ENCODE measurements around the gene BANF1.

Gene BANF1

DNA sequence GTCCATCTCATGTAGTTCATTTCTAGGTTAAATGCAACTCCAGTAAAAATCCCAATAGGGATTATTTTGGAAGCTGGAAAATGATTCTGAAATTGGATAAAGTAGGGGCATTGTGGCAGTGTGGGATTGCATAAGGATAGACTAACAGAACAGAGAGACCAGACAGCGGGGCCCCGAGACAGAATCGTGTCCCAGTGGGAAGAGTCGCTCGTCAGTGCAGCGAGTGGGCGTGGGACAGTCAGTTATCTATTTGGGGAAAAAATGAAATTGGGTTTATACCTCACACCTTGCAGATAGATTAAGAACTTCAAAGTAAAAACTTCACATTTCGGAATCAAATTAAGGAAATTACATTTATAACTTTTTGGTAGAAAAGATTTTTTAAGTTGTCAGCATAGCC lies 30.2 kb upstream of the BANF1 start:
- no peak for DNase-seq
- TF ChIP-seq GATA1 (IDR thresholded peaks at IDR 0.05; ENCODE audit: low read depth, low read length) (no peak), POLR2A (IDR thresholded peaks at IDR 0.05; ENCODE audit: low read length) (no peak)

DNA sequence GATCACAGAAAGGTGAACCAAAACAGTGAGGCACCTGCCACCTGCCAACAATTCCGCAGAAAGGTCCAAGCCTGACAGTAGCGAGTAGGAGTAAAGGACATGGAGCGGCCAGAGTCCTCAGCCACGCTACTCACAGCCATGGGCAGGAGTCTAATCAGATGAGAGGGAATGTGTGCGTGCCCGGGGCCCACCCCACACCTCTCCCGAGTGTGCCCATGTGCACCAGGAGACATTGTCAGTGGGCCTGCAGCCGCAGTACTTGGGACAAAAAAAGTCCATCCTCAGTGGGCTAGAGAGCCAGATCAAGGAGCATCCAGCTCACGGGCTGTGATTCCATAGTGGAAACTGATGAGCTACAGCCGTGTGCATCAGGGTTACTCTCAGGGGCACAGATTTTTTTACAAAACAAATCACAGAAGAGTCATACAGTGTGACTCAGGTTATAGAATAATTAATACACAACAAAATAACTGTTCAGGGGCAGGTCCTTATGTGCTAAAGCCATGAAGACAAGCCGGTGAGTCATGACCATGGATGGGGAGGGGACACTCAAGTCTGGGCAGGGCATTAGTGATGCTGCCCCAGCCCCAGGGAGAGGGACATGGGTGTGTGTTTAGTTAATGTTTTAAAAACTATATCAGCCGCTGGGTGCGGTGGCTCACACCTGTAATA lies 28.7 kb upstream of the BANF1 start:
- no peak for DNase-seq
- TF ChIP-seq GATA1 (IDR thresholded peaks at IDR 0.05; ENCODE audit: low read depth, low read length) (no peak), POLR2A (IDR thresholded peaks at IDR 0.05; ENCODE audit: low read length) (no peak)

DNA sequence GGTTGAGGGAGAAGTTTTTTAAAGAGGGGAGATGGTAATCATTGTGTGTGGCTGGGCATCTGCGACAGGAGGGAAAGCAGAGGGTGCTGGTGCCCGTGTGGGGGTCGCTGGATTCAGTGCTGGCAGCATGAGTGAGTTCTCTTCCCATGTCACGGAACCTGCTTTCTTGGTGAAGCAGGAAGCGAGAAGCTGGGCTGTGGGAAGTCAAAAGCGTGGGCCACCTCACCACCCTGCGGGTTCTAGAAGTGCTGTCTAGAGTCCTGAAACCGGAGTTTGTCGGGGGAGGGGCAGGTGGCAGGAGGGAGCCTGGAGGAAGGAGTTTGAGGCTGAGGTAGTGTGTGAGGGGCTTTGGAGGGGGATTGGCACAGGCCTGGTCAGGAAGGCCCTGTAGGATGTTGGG lies 26.5 kb upstream of the BANF1 start:
- no peak for TF ChIP-seq POLR2A (IDR thresholded peaks at IDR 0.05; ENCODE audit: low read length)
- no peak for TF ChIP-seq GATA1 (IDR thresholded peaks at IDR 0.05; ENCODE audit: low read depth, low read length)

DNA sequence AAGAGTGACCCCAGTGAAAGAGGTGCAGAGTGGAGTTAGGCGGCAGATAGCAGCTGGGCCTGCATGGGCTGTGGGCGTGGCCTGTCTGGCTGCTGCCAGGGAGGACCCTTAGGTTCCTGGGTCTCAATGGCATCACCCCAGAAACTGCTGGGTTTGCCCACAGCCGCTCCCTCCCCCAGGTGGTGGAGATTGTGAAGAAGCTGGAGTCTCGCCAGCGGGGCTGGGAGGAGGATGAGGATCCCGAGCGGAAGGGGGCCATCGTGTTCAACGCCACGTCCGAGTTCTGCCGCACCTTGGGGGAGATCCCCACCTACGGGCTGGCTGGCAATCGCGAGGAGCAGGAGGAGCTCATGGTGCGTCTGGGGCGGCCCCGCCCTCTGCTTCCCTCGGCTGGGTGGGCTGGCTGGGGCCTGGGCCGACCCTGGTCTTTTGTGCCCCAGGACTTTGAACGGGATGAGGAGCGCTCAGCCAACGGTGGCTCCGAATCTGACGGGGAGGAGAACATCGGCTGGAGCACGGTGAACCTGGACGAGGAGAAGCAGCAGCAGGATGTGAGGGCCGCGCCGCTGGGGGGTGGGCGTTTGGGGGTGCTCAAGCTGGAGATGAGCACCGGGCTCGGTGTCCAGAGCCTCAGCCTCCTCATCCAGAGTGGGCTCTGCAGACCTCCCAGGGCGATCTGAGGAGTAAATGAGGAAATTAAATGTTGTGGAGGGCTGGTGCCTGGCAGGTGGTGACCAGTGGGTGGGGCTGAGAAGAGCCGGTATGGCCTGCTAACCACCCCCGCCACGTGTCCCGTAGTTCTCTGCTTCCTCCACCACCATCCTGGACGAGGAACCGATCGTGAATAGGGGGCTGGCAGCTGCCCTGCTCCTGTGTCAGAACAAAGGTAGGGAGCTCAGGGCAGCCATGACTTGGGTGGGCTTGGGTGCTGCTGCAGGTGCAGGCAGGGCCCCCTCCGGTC lies 25.8 kb upstream of the BANF1 start:
- TF ChIP-seq POLR2A (IDR thresholded peaks at IDR 0.05; ENCODE audit: low read length) (no peak), GATA1 (IDR thresholded peaks at IDR 0.05; ENCODE audit: low read depth, low read length) (no peak)
- no peak for DNase-seq

More for the DNA sequence above, 26.5 kb upstream of the BANF1 start:
- DNase-seq, result no peak

DNA sequence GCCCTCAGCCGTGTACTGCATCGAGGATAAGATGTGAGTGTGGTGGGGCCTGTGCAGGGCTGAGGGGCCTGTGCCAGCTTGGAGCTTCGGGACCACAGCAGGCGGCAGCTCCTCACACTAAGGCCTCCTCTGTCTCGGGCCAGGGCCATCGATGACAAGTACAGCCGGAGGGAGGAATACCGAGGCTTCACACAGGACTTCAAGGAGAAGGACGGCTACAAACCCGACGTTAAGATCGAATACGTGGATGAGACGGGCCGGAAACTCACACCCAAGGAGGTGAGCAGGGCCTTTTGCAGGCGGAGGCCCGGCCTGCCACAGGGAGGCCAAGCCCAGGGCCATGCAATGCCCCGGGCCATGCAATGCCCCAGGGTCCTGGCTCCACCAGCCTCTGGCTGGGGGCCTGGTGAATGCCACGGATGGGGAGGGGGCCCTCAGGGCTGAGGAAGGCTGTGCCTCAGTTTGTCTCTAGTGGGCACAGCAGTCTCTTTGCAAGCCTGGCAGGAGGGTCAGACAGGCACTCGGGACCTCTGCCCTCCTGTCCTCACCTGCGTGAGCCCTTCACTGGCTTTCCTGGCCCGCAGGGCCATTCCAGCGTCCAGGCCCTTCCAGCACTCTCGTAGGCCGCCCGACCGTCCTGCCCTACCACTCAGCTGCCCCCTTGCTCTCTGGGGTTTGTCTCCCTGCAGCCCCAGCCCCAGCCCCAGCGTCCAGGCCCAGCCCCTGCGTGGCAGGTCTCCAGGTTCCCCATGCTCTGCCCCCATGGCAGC lies 24.5 kb upstream of the BANF1 start:
- TF ChIP-seq GATA1 (IDR thresholded peaks at IDR 0.05; ENCODE audit: low read depth, low read length), result no peak
- no peak for TF ChIP-seq POLR2A (IDR thresholded peaks at IDR 0.05; ENCODE audit: low read length)
- no peak for DNase-seq

DNA sequence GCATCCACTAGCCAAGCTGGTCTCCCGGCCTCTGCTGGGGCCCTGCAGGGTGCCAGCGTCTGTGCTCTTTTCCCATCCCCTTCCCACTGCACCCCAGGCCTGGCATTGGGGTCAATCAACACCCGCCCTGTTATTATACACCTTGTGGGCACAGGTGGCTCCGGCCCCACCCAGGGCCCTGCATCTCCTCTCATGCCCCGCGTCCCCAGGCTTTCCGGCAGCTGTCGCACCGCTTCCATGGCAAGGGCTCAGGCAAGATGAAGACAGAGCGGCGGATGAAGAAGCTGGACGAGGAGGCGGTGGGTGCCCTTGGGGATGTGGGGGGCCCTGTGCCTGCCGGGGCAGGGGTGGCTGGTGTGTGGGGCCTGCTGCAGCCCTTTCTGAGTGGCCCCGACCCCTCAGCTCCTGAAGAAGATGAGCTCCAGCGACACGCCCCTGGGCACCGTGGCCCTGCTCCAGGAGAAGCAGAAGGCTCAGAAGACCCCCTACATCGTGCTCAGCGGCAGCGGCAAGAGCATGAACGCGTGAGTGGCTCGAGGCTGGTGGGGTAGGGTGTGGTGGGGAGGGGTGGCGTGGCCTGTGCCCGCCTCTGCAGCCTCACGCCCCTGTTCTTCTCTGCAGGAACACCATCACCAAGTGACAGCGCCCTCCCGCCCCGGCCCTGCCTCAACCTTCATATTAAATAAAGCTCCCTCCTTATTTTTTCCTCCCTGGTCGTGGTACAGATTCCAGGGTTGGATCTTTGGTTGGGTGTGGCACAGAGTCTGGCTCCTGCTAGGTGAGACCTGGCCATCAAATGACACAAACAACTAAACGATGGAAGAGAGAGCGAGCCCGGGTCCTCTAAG lies 23.7 kb upstream of the BANF1 start:
- DNase-seq, result no peak
- TF ChIP-seq POLR2A (IDR thresholded peaks at IDR 0.05; ENCODE audit: low read length) (no peak), GATA1 (IDR thresholded peaks at IDR 0.05; ENCODE audit: low read depth, low read length) (no peak)

DNA sequence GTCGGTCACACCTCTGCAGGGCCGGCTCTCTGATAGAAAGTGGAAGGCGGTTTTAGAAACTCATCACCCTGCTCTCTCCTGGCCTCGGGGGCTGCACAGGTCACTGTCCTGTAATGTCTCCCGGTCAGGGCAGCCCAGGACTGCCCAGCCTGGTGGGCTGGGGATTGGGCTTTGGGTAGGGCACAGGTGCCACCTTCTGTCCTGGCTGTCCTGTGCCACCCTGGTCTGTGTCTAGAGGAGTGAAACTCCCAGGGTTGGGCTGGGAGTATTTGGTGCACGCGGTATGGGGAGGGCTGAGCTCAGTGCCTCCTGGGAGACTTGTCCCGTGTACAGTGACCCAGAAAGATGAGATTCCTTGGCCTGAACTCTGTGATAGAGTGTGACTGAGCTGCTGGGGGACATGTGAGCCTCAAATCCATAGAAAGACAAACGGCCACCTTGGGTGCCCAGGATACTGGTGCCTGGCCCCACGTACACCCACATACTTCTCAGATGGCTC lies 23.0 kb upstream of the BANF1 start:
- no peak for DNase-seq
- TF ChIP-seq GATA1 (IDR thresholded peaks at IDR 0.05; ENCODE audit: low read depth, low read length), result no peak

DNA sequence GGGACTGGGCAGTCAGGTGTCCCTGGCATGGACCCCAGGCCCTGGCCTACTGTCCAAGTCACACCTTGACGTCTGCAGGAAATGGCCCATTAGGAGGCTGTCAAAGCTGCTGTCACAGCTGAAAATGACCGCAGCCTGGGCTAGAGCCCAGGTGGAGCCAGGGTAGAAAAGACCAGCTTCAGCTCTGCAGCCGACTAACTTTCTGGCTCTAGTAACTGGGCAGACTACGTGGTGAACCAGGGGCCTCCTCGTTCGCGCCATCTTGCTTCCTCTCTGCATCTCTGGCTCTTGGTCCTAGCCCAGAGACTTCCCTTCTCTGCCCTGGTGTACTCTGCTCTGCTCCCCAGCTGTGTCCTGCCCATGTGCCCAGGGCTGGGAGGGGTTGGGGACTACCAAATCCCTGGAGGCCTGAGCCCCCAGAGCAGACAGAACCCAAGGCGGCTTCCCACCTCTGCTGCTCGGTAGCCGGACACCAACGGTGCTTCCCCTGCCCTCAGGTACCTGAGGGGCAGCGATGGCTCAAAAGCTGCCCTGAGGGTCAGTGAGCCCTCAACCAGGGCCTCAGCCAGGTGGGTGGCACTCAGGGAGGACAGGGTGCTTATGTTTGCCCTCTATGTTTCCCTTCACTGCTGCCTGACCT lies 21.1 kb upstream of the BANF1 start:
- no peak for TF ChIP-seq POLR2A (IDR thresholded peaks at IDR 0.05; ENCODE audit: low read length)
- DNase-seq, result no peak

DNA sequence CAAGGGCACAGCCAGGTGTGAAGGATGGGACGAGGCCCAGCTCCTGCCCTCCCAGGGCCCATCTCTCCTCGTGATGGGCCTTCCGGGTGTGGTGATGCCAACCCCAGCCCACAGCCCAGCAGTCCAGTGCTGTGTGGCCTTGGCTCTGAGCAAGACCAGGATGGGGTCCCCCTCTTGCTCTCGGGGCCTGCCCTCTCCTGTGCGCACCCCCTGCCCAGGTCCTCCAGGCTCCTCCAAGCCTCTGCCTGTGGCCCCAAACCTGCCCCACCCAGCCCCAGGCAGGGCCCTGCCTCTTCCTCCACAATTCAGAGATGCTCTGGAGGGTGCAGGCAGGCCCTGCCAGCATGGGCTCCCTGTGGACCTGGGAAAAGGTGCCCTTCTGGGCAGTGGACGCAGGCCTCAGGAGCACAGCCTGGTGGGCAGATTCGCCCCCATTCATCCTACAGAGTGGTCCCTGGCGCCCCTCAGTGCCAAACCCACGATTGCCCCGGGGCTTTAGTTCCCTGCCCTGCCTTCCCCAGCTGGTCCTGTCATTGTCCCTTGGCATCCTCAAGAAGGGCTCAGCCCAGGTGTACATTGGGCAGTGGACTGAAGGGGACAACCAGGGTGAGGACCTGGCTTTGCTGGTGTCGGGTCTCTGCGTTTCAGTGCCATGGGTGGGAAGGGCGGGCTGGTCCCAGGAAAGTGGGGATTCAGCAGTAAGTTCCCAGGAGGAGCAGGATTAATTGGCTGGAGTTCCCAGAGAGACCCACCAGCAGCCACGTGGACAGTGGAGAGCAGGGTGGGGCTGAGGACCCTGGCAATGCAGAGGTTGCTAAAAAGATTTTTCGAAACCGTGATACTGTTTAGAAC lies 20.1 kb upstream of the BANF1 start:
- no peak for DNase-seq
- no peak for TF ChIP-seq POLR2A (IDR thresholded peaks at IDR 0.05; ENCODE audit: low read length)
- TF ChIP-seq GATA1 (IDR thresholded peaks at IDR 0.05; ENCODE audit: low read depth, low read length), result no peak

DNA sequence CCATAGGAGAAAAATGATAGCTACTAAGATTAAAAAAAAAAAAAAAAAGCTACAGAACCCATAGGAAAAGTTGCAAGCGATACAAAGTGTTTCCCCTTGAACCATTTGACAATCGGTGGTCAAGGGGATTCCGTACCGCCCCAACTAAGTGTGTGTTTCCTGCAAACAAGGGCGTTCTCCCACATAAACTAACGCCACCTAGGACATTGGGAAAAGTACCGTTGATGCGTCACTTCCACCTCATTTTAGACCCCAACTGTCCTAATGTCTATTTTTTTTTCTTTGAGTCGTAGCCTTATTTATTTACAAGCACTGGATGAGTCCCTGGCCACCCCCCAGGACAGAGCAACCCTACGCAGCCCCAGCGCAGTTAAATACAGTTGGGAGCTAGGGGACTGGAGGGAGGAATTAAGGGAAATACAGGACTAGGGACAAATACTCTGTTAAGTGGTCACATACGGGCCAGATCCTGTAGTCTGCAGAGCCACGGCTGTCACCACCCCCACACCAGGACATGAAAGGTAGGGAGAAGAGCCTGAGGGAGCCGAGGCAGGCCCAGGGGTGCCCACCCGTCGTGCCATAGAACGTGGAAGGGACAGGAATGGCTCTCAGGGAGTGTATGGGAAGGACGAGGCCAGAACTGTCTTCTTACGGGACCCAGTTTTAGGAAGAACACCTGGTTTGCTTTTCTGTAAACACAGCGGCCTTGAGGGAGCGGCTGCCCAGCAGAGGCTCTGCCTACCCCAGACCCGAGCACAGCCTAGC lies 19.3 kb upstream of the BANF1 start:
- no peak for DNase-seq
- TF ChIP-seq POLR2A (IDR thresholded peaks at IDR 0.05; ENCODE audit: low read length), result no peak
- TF ChIP-seq GATA1 (IDR thresholded peaks at IDR 0.05; ENCODE audit: low read depth, low read length), result no peak

DNA sequence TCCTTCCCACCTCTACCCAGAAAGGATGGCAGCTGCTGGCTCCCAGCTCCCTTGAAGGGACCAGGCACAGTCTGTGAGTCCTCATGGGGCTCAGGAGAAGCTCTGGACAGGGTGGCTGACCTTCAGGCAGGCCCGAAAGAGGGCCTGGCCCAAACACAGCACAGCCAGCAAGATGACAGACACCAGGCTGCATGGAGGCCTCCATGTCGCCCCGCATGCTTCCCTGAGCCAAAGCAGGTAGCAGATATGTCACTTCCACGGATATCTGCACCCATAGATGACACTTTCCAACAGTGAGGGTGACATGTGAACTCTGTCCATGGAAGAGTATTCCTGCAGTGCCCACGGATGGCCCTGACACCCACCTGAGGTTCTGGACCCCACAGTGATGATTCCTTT lies 18.7 kb upstream of the BANF1 start:
- TF ChIP-seq GATA1 (IDR thresholded peaks at IDR 0.05; ENCODE audit: low read depth, low read length), result no peak
- no peak for TF ChIP-seq POLR2A (IDR thresholded peaks at IDR 0.05; ENCODE audit: low read length)
- no peak for DNase-seq

Data from erythroblast (primary cell).